Skin epidermis (tissue), 12 donors: ENCODE results near the gene KCNE3.

Experiments
- H3K27ac ChIP-seq, 21 experiments: fragments of 200-600 bp; sonication (generic) in 11 of 21; one replicate each; pipeline ENCODE4 v1.5.0; 2020; ENCODE audit warnings: mild to moderate bottlenecking in 3 of 21, inconsistent platforms in 2 of 21, moderate library complexity in 2 of 21
- H3K4me3 ChIP-seq, 7 experiments: fragments of 200-600 bp; sonication (generic) in 2 of 7; one replicate each; pipeline ENCODE4 v1.5.0; 2020; ENCODE audit warnings: inconsistent platforms in 2 of 7, mild to moderate bottlenecking in 2 of 7, moderate library complexity in 1 of 7

Gene KCNE3, protein sequence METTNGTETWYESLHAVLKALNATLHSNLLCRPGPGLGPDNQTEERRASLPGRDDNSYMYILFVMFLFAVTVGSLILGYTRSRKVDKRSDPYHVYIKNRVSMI

DNA sequence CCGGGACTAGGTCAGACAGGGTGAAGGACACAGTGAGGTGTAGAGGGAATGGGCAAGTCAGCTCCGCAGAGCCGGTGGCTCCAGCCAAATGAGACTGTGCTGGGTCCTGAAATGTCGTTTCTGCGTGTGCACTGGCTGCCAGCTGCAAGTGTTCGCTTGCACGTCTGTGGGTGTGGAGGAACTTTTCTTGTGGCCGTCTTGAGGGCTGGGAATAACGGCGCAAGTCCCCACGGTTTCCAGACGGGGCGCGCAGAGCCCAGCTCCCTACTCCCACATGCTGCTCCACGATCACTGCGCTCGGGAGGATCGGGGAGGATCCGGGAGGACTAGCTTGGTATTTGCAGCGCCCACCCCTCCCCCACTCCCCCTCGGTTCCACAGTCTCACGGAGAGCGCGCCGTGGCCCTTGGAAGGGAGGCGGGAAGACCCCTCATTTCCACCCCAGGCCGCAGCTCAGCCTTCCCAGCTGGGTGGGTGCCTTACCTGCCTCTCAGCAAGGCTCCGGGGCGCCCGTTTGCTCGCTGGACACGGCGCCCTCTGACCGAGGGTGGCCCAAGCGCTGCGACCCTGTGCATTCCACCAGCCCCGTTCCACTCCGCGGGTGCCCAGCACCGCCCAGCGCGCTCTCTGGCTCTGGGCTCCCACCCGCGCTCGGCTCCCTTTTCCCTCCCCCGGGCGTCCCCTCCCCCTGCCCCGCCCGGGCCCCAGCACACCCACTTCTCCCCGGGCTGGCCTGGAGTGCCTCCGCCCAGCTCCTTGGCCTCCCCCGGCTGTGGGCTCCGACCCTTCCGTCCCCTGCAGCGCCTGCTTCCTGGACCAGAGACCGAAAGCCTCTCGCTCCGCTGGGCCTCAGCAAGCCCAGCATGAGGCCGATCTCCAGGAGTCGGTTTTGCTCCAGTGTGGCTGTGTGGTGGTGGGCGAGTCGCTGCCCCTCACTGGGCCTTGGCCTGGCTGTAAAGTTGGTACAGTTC is at the start of gene KCNE3:
Gene KCNE3, minus strand, starts transcription at position 634 of the 970 bp plus-strand sequence. CDS start 9,986 bp downstream, outside the sequence.
- H3K27ac ChIP-seq = peak within 1 kb of the TSS in 20 of 21 experiments; percentile 9 to 84 (median 55)

DNA sequence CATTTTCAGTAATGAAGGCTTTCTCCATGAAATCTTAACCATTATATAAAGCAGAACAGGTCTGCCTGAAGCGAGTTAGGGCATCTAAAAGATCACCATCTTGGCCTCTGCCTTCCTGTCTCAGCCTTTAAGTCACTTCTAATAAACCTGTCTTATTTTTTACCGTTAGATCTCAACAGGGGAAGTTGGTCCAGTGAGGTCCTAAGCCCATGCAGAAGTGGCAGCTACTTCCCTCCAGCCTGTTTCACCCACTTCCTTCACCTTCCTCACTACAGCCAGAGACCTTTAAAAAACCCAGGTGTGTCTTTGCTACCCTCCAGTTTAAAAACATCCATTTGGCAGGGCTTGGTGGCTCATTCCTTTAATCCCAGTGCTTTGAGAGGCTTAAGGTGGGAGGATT is 40.2 kb upstream of the KCNE3 start:
- no peak overlapping the region for H3K27ac ChIP-seq
- H3K4me3 ChIP-seq = no peak overlapping the region

More for the DNA sequence above, at the start of gene KCNE3:
- peak within 1 kb of the TSS; percentile 30 to 49 (median 43) for H3K4me3 ChIP-seq

DNA sequence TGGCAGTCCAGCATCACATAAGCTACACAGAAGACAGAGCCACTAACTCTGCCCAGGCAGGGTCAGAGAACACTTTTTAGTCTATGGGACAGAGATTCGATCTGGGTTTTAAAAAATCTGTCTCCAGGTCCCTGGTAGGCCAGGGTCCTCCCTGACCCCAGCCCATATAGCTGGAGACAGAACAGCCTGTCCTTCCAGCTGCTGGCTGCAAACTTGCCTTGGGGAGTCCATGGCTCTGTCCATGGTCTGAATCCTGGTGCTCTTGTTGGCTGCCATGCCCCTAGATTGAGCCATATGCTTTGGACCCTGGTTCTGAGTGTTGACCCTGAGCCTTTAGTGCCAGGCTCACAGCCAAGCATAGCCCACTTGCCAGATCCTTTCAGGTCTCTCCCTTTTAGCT is 39.5 kb upstream of the KCNE3 start:
- Histone ChIP-seq H3K27ac (no peak overlapping the region), H3K4me3 (no peak overlapping the region)

DNA sequence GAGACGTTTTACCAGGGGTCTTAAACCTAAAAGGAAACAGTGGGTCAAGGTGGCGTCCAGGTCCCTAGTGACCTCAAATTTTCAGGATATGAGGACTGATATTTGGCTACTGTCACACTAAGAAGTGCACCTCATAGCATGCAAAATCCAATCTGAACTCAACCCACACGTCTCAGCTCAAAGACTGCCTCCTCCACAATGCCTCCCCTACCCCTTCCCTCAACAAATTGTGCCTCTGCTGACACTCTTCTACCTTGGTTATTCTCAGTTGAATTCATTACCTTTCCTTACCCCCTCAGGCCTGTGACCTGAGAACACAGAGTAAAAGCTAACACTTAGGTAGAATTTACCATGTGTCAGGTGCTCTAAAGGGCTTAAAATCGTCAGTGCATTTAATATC is 38.6 kb upstream of the KCNE3 start:
- no peak overlapping the region for H3K27ac ChIP-seq
- H3K4me3 ChIP-seq = no peak overlapping the region

DNA sequence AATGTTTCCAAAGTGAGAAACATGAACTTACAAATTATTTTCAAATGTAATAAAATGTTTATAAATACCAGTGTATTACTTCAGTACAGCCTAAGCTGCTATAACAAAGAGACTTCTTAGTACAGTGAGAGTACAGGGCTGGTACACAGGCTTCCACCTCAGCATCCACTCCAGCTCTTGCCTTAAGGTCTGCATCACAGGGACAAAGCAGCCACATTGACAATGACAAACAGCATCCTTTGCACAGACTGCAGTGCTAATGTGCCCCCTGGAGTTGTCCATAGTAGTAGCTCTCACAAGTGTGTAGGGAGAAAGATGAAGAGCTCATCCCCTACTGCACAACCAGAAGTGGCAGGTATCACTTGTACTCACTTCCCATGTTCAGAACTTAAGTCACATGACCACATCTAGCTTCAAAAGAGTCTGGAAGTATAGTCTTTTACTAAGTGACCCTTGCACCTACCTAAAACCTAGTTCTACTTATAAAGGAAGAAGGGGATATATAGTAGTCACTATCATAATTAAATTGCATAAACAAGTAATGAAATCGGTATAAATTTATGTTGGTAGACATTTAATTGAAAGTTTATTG is 36.8 kb upstream of the KCNE3 start:
- H3K27ac ChIP-seq = peak overlapping the region in 6 of 21 experiments; percentile 3 to 67 (median 41)
- H3K4me3 ChIP-seq = no peak overlapping the region

DNA sequence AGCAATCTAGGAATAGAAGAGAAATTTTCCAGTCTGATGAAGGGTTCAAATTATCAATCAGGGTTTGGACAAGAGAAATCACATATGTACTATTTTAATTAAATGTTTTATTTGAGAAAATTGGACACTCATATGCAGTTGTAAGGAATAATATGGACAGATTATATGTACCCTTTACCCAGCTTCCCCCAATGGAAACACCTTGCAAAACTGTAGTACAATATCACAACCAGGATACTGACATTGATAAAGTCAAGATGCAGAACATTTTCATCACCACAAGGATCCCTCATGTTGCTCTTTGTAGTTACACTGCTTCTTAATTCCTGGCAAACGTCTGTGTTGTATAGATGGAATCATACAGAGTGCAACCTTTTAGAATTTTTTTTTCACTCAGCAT is 27.6 kb upstream of the KCNE3 start:
- peak overlapping the region in 1 of 21 experiments; percentile 99 for H3K27ac ChIP-seq
- H3K4me3 ChIP-seq = no peak overlapping the region

DNA sequence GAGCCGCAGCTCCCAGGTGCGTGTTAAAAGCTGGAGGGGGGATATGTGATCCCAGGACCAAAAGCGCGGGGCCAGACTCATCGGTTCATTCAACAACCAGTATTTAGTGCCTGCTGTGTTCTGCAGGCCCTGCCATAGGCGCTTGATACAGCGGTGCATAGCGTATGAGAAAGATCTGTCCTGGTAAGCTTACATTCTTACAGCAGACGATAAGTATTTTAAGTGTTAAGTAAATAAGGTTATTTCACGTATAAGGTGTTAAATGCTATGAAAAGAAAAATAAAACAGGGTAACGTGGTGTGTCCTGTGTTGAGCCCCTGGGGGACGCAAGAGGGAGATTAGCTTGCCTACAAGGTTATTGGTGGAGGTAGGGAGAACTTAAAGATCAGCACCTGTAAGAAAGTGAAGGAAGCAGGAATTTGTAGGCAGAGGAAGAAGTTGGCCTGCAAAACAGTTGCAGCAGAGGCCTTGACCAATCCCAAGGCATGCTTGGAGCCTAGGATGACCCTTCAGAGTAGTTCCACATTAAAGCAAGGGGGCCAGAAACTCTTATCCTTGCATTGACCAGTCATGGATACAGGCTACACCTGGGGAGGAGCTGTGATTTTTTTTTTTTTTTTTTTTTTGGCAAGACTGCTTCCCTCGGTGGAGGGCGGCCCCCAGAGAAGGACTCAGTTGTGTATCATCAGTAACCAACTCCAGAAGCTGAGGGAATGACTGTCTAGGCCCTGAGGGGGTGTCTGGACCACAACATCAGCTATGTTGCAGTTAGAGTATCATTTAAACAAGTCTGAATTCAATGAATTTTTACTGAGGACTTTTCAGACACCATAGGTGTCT is 26.7 kb upstream of the KCNE3 start:
- H3K27ac ChIP-seq = peak overlapping the region; percentile 83 to 100 (median 98)
- peak overlapping the region; percentile 62 to 97 (median 93) for H3K4me3 ChIP-seq

DNA sequence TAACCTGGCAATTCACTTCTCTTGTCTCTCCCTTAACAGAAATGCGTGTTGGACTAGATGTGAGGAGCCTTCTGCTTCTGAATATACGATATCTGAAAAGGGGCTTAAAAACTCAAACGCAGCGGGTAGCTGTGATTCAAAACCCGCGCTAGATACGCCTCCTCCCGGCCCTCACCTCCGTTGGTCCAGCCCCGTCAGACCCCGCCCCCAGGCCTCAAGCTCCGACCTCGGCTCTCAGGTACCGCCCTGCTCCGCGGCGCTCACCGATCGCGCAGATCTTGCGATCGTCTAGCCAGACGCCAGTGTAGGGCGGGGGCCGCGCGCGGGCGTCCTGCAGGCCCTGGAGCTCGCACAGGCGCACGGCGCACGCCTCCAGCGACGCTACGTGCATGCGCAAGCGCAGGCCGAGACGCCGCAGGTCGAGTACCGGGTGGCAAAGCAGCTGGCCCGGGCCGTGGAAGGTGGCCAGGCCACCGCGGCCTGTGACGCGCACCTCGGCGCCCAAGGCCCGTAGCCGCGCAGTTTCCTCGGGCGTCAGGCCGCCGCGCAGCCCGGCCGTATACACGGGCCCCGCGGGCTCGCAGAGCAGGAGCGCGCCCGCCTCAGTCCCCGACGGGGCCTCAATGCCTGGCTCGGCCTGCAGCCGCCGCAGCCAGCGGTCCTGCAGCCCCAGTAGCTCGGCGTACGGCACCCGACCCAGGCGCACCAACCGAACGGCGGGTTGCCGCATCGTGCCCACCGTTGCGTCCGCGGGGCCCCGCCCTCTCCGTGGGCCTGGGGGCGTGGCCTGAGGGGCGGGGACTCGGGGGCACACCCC is 25.8 kb upstream of the KCNE3 start, which contains the start of gene LIPT2:
Gene LIPT2, minus strand, starts transcription at position 751 of the 817 bp plus-strand sequence. Its CDS starts 21 bp downstream, at position 730.
- Histone ChIP-seq H3K4me3 (peak within 1 kb of the TSS; percentile 62 to 97 (median 93)), H3K27ac (peak within 1 kb of the TSS; percentile 83 to 100 (median 98))

DNA sequence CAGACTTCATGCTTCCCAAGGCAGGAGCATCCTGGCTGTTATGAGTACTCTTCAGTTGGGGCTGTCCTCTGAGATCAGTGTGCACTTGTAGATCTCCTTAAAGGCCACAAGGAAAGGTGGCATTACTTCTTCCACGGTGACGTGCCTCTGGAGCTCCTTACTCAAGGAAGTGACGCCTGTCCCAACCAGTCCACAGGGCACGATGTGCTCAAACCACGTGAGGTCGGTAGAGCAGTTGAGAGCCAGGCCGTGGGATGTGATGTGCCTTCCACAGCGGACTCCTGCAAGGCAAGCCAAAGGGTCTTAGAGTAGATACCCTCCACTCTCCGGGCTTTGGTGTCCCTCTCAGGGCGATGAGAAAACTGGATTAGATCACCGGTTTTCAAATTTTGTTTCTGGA is 24.7 kb upstream of the KCNE3 start:
- H3K4me3 ChIP-seq = no peak overlapping the region

DNA sequence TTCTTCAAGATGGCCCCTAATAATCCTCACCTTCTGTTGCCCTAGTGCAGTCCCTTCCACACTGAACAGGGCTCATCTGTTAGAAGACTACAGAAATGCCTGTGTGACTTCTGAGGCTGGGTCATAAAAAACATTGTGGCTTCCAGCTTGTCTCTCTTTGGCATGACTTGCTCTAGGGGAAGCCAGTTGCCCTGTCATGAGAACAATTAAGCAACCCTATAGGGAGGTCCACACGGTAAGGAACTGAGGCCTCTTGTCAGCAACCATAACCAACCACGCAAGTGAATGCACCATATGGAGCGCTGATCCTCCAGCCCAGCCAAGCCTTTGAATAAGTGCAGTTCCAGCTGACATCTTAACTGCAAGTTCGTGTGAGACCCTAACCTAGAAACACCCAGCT is 23.6 kb upstream of the KCNE3 start:
- H3K4me3 ChIP-seq = no peak overlapping the region
- no peak overlapping the region for H3K27ac ChIP-seq

More for the DNA sequence above, 24.7 kb upstream of the KCNE3 start:
- peak overlapping the region in 2 of 21 experiments; percentile 99 to 100 for H3K27ac ChIP-seq

DNA sequence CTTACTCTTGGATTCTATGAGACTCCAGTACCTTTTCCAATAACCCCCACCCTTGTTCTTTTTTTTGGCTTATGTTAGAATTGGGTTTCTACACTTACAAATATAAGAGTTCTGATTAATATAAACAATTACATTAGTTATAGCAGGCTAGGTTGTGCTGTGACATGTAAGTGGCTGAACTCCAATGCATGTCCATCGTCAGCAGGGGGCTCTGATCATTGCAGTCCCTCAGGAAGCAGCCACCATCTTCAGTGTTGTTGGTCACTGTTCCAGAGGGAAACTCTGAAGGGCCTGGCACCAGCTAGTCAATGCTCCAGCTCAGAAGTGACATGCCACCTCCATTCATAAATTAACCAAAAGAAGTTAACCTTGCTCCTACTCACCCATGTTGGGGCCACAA is 20.5 kb upstream of the KCNE3 start:
- H3K4me3 ChIP-seq = no peak overlapping the region

DNA sequence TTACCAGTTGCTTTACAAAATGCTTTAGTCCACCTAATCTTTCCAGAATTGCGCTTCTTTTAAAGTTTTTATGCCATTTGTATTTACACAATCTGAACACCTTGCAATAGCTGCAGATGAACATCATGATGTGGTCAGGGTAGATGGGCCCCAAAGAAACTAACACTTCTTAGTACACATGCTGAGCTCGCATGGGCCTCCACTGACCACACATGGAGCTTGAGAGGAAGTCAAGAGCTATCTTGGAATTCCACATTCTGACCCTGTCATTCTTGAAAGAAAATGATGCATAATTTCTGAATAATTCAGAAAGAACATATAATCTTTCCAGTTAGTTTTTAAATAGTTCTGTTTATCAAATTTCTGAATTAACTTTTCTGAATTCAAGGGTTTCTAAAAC is 18.5 kb upstream of the KCNE3 start:
- Histone ChIP-seq H3K4me3 (no peak overlapping the region), H3K27ac (no peak overlapping the region)

More for the DNA sequence above, 20.5 kb upstream of the KCNE3 start:
- no peak overlapping the region for H3K27ac ChIP-seq

DNA sequence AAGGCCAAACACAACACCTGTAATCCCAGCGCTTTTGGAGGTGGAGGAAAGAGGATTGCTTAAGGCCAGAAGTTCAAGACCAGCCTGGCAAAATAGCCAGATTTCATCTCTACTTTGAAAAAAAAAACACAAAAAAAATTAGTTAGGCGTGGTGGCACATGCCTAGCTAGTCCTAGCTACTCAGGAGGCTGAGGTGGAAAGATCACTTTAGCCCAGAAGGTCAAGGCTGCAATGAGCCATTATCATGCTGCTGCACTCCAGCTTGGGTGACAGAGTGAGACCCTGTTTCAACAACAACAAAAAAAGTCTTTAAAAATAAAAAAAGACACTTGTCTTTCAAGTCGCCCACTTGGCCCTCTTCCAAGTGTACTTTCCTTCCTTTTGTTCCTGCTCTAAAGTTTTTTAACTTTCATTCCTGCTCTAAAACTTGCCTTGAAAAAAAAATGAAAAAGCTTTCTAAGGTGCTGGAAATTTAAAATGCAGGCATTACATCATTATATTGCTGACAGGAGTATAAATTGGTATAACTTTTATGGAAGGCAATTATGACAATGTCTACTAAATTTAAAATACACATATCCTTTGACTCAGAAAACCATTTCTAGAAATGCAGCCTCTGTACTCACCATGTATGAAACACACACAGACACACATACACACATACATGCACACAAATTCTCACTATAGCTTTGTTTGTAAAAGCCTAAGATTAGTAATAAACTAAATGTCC is 13.5 kb upstream of the KCNE3 start:
- no peak overlapping the region for H3K4me3 ChIP-seq
- no peak overlapping the region for H3K27ac ChIP-seq

DNA sequence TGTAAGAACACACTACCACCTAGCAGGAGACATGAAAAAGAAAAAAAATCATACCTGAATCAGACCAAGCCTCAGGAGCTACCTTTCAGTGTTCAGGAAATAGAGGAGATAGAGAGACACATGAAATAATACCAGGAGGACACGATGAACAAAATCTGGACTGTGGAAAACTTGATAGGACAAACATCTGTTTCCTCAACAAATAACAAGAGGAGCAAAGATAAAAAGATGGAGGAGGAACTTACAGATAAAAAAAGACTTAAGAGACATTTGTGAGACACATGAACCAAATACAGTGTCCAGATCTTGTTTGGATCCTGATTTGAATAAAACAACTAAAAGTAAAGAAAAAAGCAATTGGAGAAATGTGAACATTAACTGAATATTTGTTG is 12.4 kb upstream of the KCNE3 start:
- no peak overlapping the region for H3K27ac ChIP-seq
- no peak overlapping the region for H3K4me3 ChIP-seq

DNA sequence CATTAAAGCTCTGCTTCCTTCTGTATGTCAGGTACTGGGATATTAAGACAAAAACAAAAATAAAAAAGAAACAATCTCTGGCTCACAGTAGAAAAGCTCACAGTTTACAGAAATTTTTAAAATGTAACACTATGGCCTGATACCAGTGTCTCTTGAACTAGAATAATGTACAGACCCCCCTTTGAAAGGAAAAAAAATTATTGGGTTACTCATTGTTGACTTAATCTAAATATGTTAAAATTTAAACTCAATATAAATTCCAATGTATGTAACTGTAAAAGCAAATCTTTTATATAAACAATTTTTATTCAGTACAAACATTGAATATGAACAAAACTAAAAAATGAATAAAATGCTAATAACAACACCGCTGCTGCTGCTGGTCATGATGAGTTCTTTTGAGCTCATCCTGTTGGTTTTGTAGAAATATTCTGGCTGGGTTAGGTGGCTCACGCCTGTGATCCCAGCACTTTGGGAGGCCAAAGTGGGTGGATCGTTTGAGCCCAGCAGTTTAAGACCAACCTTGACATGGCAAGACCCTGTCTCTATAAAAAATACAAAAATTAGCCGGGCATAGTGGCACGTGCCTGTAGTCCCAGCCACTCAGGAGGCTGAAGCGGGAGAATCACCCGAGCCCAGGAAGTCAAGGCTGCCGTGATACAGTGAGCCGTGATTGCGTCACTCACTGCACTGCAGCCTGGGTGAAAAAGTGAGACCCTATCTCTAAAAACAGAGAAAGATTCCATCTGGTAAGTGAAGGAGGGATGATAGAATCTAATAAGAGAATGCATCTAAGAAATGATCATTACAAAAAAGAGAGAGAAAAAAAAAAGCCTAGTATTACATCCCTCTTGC is 11.8 kb upstream of the KCNE3 start:
- Histone ChIP-seq H3K4me3 (no peak overlapping the region), H3K27ac (no peak overlapping the region)

DNA sequence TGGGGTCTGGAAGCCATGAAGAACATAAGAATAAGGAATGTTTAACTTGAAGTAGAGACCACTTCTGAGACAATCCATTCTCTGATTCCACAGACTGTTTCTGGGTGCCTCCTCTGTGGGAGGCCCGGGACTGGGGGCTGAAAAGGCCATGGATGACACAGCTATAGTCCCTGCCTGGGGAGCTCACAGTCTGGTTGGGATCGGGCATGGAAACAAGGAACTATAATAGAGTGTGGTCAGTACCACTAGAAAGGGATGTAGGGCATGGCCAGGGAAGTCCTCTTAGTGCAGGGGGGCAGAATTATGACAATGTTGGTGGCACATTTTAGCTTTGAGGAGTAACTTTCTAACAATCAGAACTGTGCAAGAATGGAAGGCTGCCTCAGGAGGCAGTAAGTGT is 9.2 kb upstream of the KCNE3 start:
- Histone ChIP-seq H3K4me3 (no peak overlapping the region), H3K27ac (no peak overlapping the region)

DNA sequence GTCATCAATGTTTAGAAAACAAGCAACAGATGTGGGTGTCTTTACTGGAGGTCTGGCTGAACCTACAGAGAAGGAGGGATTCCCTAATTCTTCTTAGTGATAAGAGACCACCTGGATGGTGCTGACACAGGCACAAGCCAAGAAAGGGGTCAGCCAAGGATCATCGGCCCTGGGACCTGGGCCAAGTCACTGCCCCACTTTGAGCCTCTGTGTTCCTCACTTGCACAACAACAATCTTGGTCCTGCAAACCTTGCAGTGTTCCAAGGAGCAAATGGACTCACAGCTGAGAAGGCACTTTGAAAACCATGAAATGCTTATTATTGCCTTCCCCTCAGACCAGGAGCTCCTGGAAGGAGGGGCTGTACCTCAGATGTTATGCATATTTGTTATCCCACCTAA is 7.0 kb upstream of the KCNE3 start:
- H3K4me3 ChIP-seq = no peak overlapping the region
- no peak overlapping the region for H3K27ac ChIP-seq
